ENCODE measurements around the gene CC2D1A.
"Not testable (repeated sequence)": the region's sequence is repeated elsewhere in the genome, so short reads cannot be mapped to it uniquely, and the experiment has no call there.

CC2D1A gene

GRCh38 chr19:13968999-13969398 is 63.0 kb downstream of the CC2D1A start:
- Histone ChIP-seq H3K4me3 (ENCODE audit: insufficient read length, low read depth) (no peak overlapping the region), H3K36me3 (ENCODE audit: insufficient read depth, insufficient read length, low read length) (peaks cover 69% of the 10 kb centered on the region), H3K27me3 (ENCODE audit: insufficient read depth, insufficient read length) (no peaks in the 10 kb centered on the region), H3K9ac (ENCODE audit: insufficient read length, low read depth) (peak overlapping the region; percentile 5), H3K4me1 (ENCODE audit: insufficient read depth, insufficient read length) (peaks cover 8% of the 10 kb centered on the region), H3K9me3 (ENCODE audit: insufficient read depth, low read length) (no peaks in the 10 kb centered on the region)
- no peak for DNase-seq (ENCODE audit: low read depth, low spot score)
- TF ChIP-seq ZNF274 (IDR thresholded peaks at IDR 0.05; ENCODE audit: low read depth, low read length) = no peak
- TF ChIP-seq SUZ12 (IDR thresholded peaks at IDR 0.05; ENCODE audit: extremely low read depth, insufficient read depth, insufficient read length) = no peak
- TF ChIP-seq YY1 (IDR thresholded peaks at IDR 0.05; ENCODE audit: insufficient read depth, insufficient read length) = no peak

DNA sequence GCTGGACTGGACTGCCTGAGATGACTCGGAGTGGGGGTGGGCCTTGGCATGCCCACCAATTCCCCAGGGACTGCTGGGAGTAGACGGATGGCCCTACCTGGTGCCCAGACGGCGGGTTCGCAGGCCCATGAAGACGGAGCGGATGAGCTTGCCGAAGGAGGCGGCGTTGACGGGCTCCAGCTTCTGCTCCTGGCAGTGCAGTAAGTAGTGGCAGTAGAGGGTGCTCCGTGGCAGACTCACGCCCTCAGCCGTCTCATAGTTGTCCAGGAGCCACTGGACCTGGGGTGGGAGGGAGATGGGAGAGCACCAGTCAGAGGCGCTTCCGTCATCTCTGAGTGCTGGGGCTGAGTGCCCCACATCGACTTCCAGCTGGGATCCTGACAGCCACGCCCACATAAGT is 63.9 kb downstream of the CC2D1A start:
- TF ChIP-seq SUZ12 (IDR thresholded peaks at IDR 0.05; ENCODE audit: extremely low read depth, insufficient read depth, insufficient read length) (no peak), ZNF274 (IDR thresholded peaks at IDR 0.05; ENCODE audit: low read depth, low read length) (no peak), YY1 (IDR thresholded peaks at IDR 0.05; ENCODE audit: insufficient read depth, insufficient read length) (no peak)
- H3K36me3 ChIP-seq (ENCODE audit: insufficient read depth, insufficient read length, low read length) = peaks cover 70% of the 10 kb centered on the region
- DNase-seq (ENCODE audit: low read depth, low spot score) = no peak
- peaks cover 14% of the 10 kb centered on the region for H3K4me1 ChIP-seq (ENCODE audit: insufficient read depth, insufficient read length)
- no peaks in the 10 kb centered on the region for H3K27me3 ChIP-seq (ENCODE audit: insufficient read depth, insufficient read length)
- H3K4me3 ChIP-seq (ENCODE audit: insufficient read length, low read depth) = no peak overlapping the region
- H3K9me3 ChIP-seq (ENCODE audit: insufficient read depth, low read length) = no peaks in the 10 kb centered on the region
- H3K9ac ChIP-seq (ENCODE audit: insufficient read length, low read depth) = peak overlapping the region; percentile 32

DNA sequence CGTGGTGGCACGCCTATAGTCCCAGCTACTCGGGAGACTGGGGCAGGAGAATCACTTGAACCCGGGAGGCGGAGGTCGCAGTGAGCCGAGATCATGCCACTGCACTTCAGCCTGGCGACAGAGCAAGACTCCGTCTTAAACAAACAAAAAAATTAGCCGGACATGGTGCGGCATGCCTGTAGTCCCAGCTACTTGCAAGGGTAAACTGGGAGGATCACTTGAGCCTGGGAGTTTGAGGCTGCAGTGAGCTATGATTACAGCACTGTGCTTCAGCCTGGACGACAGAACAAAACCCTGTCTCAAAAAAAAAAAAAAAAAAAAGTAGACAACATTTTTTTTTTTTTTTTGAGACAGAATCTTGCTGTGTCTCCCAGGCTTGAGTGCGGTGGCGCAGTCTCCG is 65.9 kb downstream of the CC2D1A start:
- not testable (repeated sequence) for H3K9me3 ChIP-seq (ENCODE audit: insufficient read depth, low read length); DNase-seq (ENCODE audit: low read depth, low spot score); H3K27me3 ChIP-seq (ENCODE audit: insufficient read depth, insufficient read length); H3K9ac ChIP-seq (ENCODE audit: insufficient read length, low read depth); H3K4me3 ChIP-seq (ENCODE audit: insufficient read length, low read depth)
- H3K36me3 ChIP-seq (ENCODE audit: insufficient read depth, insufficient read length, low read length) = peaks cover 65% of the 10 kb centered on the region
- peaks cover 11% of the 10 kb centered on the region for H3K4me1 ChIP-seq (ENCODE audit: insufficient read depth, insufficient read length)

DNA sequence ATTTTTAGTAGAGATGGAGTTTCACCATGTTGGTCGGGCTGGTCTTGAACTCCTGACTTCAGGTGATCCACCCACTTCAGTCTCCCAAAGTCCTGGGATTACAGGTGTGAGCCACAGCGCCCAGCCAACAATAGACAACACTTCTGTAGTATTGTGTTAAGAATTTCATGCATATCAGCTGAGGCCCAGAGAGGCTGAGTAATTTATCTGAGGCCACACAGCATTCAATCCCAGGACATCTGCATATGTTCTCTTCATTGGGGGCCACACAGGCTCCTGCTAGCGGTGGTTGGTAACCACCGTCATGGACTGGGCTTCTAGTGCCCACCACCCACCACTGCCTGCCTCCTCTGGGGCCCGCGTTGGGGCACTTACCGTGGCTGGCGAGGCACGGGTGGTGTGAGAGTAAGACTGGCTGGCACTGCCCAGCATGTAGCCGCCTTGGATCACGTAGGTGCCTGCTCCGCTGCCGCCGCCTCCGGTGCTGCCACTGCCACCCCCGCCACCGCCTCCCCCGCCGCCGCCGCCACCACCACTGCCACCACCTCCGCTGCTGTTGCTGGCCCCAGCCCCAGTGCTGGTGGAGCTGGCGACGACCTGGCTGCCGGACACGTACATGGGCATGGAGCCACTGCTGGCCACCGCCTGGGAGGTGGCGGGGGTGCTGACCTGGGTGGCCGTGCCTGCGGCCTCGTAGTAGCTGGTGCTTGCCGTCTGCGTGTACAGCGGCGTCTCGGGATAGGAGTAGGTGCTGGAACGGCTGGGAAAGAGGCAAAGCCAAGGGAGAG is 66.6 kb downstream of the CC2D1A start:
- Histone ChIP-seq H3K36me3 (ENCODE audit: insufficient read depth, insufficient read length, low read length) (peaks cover 60% of the 10 kb centered on the region), H3K27me3 (ENCODE audit: insufficient read depth, insufficient read length) (no peaks in the 10 kb centered on the region), H3K4me1 (ENCODE audit: insufficient read depth, insufficient read length) (peaks cover 11% of the 10 kb centered on the region), H3K4me3 (ENCODE audit: insufficient read length, low read depth) (no peak overlapping the region), H3K9ac (ENCODE audit: insufficient read length, low read depth) (no peak overlapping the region), H3K9me3 (ENCODE audit: insufficient read depth, low read length) (no peaks in the 10 kb centered on the region)
- DNase-seq (ENCODE audit: low read depth, low spot score) = no peak
- no peak for TF ChIP-seq SUZ12 (IDR thresholded peaks at IDR 0.05; ENCODE audit: extremely low read depth, insufficient read depth, insufficient read length)
- no peak for TF ChIP-seq ZNF274 (IDR thresholded peaks at IDR 0.05; ENCODE audit: low read depth, low read length)
- no peak for TF ChIP-seq YY1 (IDR thresholded peaks at IDR 0.05; ENCODE audit: insufficient read depth, insufficient read length)

- Histone ChIP-seq H3K36me3 (ENCODE audit: insufficient read depth, insufficient read length, low read length) (peaks cover 55% of the 10 kb centered on the region), H3K4me1 (ENCODE audit: insufficient read depth, insufficient read length) (peaks cover 18% of the 10 kb centered on the region)
- not testable (repeated sequence) for H3K9ac ChIP-seq (ENCODE audit: insufficient read length, low read depth); H3K27me3 ChIP-seq (ENCODE audit: insufficient read depth, insufficient read length); H3K4me3 ChIP-seq (ENCODE audit: insufficient read length, low read depth); H3K9me3 ChIP-seq (ENCODE audit: insufficient read depth, low read length); DNase-seq (ENCODE audit: low read depth, low spot score)
Observed at GRCh38 chr19:13973479-13973878, 67.5 kb downstream of the CC2D1A start.

DNA sequence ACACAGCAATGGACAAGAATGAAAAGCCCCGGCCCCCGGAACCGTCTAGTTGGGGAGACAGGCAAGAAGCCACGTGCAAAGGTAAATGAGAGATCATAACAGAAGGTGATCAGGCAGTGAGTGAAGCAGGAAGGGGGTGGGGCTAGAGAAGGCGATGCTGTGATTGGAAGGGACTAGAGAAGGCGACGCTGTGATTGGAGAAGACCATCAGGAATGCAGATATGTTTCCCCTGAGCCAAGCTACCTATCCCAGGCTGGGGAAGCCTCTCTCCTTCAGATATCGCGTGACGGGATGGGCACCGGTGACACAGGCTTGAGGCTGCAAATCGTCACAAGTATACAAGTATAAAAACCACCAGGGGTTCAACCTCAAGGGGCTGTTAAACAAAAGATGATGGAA is 68.1 kb downstream of the CC2D1A start:
- no peaks in the 10 kb centered on the region for H3K27me3 ChIP-seq (ENCODE audit: insufficient read depth, insufficient read length)
- H3K9me3 ChIP-seq (ENCODE audit: insufficient read depth, low read length) = no peaks in the 10 kb centered on the region
- TF ChIP-seq ZNF274 (IDR thresholded peaks at IDR 0.05; ENCODE audit: low read depth, low read length) = no peak
- no peak for TF ChIP-seq SUZ12 (IDR thresholded peaks at IDR 0.05; ENCODE audit: extremely low read depth, insufficient read depth, insufficient read length)
- TF ChIP-seq YY1 (IDR thresholded peaks at IDR 0.05; ENCODE audit: insufficient read depth, insufficient read length) = no peak
- H3K36me3 ChIP-seq (ENCODE audit: insufficient read depth, insufficient read length, low read length) = peaks cover 49% of the 10 kb centered on the region
- no peak overlapping the region for H3K9ac ChIP-seq (ENCODE audit: insufficient read length, low read depth)
- no peak overlapping the region for H3K4me3 ChIP-seq (ENCODE audit: insufficient read length, low read depth)
- no peak for DNase-seq (ENCODE audit: low read depth, low spot score)
- peaks cover 18% of the 10 kb centered on the region for H3K4me1 ChIP-seq (ENCODE audit: insufficient read depth, insufficient read length)

- no peaks in the 10 kb centered on the region for H3K27me3 ChIP-seq (ENCODE audit: insufficient read depth, insufficient read length)
- H3K4me1 ChIP-seq (ENCODE audit: insufficient read depth, insufficient read length) = peaks cover 23% of the 10 kb centered on the region
- no peak overlapping the region for H3K9ac ChIP-seq (ENCODE audit: insufficient read length, low read depth)
- peaks cover 47% of the 10 kb centered on the region for H3K36me3 ChIP-seq (ENCODE audit: insufficient read depth, insufficient read length, low read length)
- H3K4me3 ChIP-seq (ENCODE audit: insufficient read length, low read depth) = no peak overlapping the region
- H3K9me3 ChIP-seq (ENCODE audit: insufficient read depth, low read length) = no peaks in the 10 kb centered on the region
- DNase-seq (ENCODE audit: low read depth, low spot score) = no peak
- TF ChIP-seq YY1 (IDR thresholded peaks at IDR 0.05; ENCODE audit: insufficient read depth, insufficient read length) (no peak), SUZ12 (IDR thresholded peaks at IDR 0.05; ENCODE audit: extremely low read depth, insufficient read depth, insufficient read length) (no peak), ZNF274 (IDR thresholded peaks at IDR 0.05; ENCODE audit: low read depth, low read length) (no peak)
Observed at GRCh38 chr19:13975870-13976269, 69.9 kb downstream of the CC2D1A start.

Data from NT2/D1 (cell line).